ENCODE measurements around the gene USP28. TPM values are rescaled to one million over a fixed set of nuclear protein-coding genes. Genes with fewer than 3 reads are reported as not detected.

The USP28 gene
- total RNA-seq, 1 experiment from 2014 or later, result 74.4 TPM

DNA sequence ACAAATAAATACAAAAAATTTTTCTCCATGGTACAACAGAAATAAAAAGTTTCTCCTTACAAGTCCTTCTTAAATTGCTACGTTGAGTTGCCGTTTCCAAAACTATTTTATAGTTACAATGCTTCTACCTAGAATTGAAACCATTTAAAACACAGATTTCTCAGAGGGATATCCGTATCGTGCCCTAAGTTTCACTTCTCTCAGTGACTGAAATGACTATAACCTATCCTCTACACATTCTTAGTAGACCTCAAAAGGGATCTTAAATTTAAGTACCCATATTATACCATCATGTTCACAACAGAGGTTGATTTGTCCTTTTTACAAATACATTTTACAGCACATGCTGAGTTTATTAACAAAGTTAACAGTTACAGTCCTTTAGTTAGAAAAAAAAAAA, 44.1 kb downstream of the USP28 start:
- CTCF ChIA-PET, result interaction anchor here (0.6 kb wide), 1 partner anchor 231 kb away, joined by 3 read pairs; no protein-coding TSS in a partner anchor
- TF ChIP-seq, protein P1, sequence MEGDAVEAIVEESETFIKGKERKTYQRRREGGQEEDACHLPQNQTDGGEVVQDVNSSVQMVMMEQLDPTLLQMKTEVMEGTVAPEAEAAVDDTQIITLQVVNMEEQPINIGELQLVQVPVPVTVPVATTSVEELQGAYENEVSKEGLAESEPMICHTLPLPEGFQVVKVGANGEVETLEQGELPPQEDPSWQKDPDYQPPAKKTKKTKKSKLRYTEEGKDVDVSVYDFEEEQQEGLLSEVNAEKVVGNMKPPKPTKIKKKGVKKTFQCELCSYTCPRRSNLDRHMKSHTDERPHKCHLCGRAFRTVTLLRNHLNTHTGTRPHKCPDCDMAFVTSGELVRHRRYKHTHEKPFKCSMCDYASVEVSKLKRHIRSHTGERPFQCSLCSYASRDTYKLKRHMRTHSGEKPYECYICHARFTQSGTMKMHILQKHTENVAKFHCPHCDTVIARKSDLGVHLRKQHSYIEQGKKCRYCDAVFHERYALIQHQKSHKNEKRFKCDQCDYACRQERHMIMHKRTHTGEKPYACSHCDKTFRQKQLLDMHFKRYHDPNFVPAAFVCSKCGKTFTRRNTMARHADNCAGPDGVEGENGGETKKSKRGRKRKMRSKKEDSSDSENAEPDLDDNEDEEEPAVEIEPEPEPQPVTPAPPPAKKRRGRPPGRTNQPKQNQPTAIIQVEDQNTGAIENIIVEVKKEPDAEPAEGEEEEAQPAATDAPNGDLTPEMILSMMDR (IDR thresholded peaks at IDR 0.05; ENCODE audit: insufficient read depth in 1 of 2, low read depth in 1 of 2, low read length in 1 of 2, severe bottlenecking in 1 of 2, unreplicated experiment in 1 of 2), result no peak
- Histone ChIP-seq H3K9me3 (no peaks in the 10 kb centered on the region), H3K4me1 (no peaks in the 10 kb centered on the region), H3K27me3 (replicated peaks; ENCODE audit: control insufficient read depth, insufficient read depth, low read length) (no peaks in the 10 kb centered on the region), H3K4me3 (ENCODE audit: low read depth, low read length) (no peak overlapping the region), H3K36me3 (ENCODE audit: control insufficient read depth, insufficient read depth, low read length) (peaks cover 5% of the 10 kb centered on the region; the same call in 1 of the 2 replicates)
- DNase-seq, result no peak
- Mint-ChIP-seq H3K36me3 (ENCODE audit: insufficient read depth, unreplicated experiment) (peaks cover 38% of the 10 kb centered on the region), H3K27me3 (ENCODE audit: insufficient read depth, unreplicated experiment) (no peaks in the 10 kb centered on the region), H3K4me1 (ENCODE audit: low read depth, unreplicated experiment) (peaks cover 7% of the 10 kb centered on the region), H3K27ac (ENCODE audit: unreplicated experiment) (no peak overlapping the region), H3K4me3 (ENCODE audit: unreplicated experiment) (no peak overlapping the region), H3K9me3 (ENCODE audit: unreplicated experiment) (no peaks in the 10 kb centered on the region)
- POLR2A ChIA-PET, result no interaction called here
- BruUV-seq (replicated peaks), result no TSS peak
- intact Hi-C loops (cut with micrococcal nuclease; ENCODE audit: unreplicated experiment), result no loop called here

DNA sequence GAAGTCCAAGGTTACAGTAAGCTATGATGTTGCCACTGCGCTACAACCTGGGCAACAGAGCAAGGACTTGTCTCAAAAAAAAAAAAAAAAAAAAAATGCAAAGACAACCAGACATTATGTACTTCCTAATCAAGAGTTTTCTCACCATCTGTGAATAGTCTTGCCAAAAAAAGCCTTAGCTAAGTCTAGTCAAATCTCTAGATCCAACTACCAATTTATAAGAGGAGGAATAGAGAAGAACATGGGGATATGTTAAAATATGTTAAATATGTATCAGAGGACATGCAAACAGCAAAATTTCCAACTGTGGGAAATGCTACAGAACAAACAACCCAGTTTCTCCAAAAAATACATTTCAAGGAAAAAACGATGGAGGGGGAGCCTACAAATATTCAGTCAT, 45.6 kb downstream of the USP28 start:
- Mint-ChIP-seq H3K27me3 (ENCODE audit: insufficient read depth, unreplicated experiment) (no peaks in the 10 kb centered on the region), H3K36me3 (ENCODE audit: insufficient read depth, unreplicated experiment) (peaks cover 54% of the 10 kb centered on the region), H3K9me3 (ENCODE audit: unreplicated experiment) (peaks cover 12% of the 10 kb centered on the region), H3K4me1 (ENCODE audit: low read depth, unreplicated experiment) (peaks cover 7% of the 10 kb centered on the region), H3K4me3 (ENCODE audit: unreplicated experiment) (no peak overlapping the region), H3K27ac (ENCODE audit: unreplicated experiment) (no peak overlapping the region)
- intact Hi-C loops (cut with micrococcal nuclease; ENCODE audit: unreplicated experiment), result no loop called here
- Histone ChIP-seq H3K4me1 (no peaks in the 10 kb centered on the region), H3K27me3 (replicated peaks; ENCODE audit: control insufficient read depth, insufficient read depth, low read length) (no peaks in the 10 kb centered on the region), H3K36me3 (ENCODE audit: control insufficient read depth, insufficient read depth, low read length) (peaks cover 4% of the 10 kb centered on the region; the same call in 1 of the 2 replicates), H3K9me3 (no peaks in the 10 kb centered on the region), H3K4me3 (ENCODE audit: low read depth, low read length) (no peak overlapping the region)
- CTCF ChIA-PET, result no interaction called here
- no TSS peak for BruUV-seq (replicated peaks)
- TF ChIP-seq, protein P1 (IDR thresholded peaks at IDR 0.05; ENCODE audit: insufficient read depth in 1 of 2, low read depth in 1 of 2, low read length in 1 of 2, severe bottlenecking in 1 of 2, unreplicated experiment in 1 of 2), result no peak
- POLR2A ChIA-PET, result interaction anchor here (0.6 kb wide), 1 partner anchor 20 kb away, joined by 3 read pairs; no protein-coding TSS in a partner anchor
- no peak for DNase-seq

DNA sequence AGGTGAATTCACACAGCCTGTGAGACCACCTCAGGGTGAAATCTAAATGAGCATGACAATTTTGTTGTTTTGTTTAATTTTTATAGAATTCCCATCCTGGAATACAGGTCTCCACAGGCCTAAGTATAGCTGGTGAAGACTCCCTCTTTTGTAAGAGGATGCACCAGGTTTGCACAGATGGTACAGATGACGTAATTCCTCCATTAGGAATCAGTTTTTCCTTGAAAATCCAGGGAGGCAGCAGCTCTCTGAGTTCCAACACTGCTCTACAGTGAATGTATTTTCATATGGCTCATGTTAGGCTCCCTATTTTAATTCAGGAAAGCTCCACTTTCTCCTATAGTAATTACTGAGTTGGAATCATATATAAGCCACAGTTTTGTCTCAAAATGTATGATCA, 47.2 kb downstream of the USP28 start:
- Mint-ChIP-seq H3K4me1 (ENCODE audit: low read depth, unreplicated experiment) (peaks cover 7% of the 10 kb centered on the region), H3K27me3 (ENCODE audit: insufficient read depth, unreplicated experiment) (no peaks in the 10 kb centered on the region), H3K9me3 (ENCODE audit: unreplicated experiment) (peaks cover 13% of the 10 kb centered on the region), H3K36me3 (ENCODE audit: insufficient read depth, unreplicated experiment) (peaks cover 58% of the 10 kb centered on the region), H3K4me3 (ENCODE audit: unreplicated experiment) (no peak overlapping the region), H3K27ac (ENCODE audit: unreplicated experiment) (no peak overlapping the region)
- TF ChIP-seq, protein P1 (IDR thresholded peaks at IDR 0.05; ENCODE audit: insufficient read depth in 1 of 2, low read depth in 1 of 2, low read length in 1 of 2, severe bottlenecking in 1 of 2, unreplicated experiment in 1 of 2), result no peak
- BruUV-seq (replicated peaks), result no TSS peak
- no peaks in the 10 kb centered on the region for H3K4me1 ChIP-seq
- H3K9me3 ChIP-seq, result no peaks in the 10 kb centered on the region
- H3K4me3 ChIP-seq (ENCODE audit: low read depth, low read length), result no peak overlapping the region
- no peaks in the 10 kb centered on the region for H3K27me3 ChIP-seq (replicated peaks; ENCODE audit: control insufficient read depth, insufficient read depth, low read length)
- intact Hi-C loops (cut with micrococcal nuclease; ENCODE audit: unreplicated experiment), result no loop called here
- no peak for DNase-seq
- peaks cover 4% of the 10 kb centered on the region; the same call in 1 of the 2 replicates for H3K36me3 ChIP-seq (ENCODE audit: control insufficient read depth, insufficient read depth, low read length)
- CTCF ChIA-PET, result interaction anchor here (0.9 to 1.0 kb wide), 2 partner anchors 55 to 68 kb away, joined by 3 read pairs; partner anchors contain the start of gene ZW10
- POLR2A ChIA-PET, result no interaction called here

All from Caco-2 (cell line).